MM.1S (cell line): ENCODE data around the gene SLC16A9.

Source experiments
- CTCF ChIP-seq: fragments of 300-600 bp; sonication (generic); IDR thresholded peaks from 2 replicates; pipeline ENCODE4 v1.5.1; 2016; ENCODE audit warnings: antibody characterized with exemption, low read length, mixed read lengths
- EZH2 ChIP-seq: fragments of 300-600 bp; sonication (generic); optimal IDR thresholded peaks from 2 replicates; pipeline ENCODE3; 2017; ENCODE audit warnings: low read depth, mild to moderate bottlenecking, antibody characterized with exemption, low read length, mixed read lengths

DNA sequence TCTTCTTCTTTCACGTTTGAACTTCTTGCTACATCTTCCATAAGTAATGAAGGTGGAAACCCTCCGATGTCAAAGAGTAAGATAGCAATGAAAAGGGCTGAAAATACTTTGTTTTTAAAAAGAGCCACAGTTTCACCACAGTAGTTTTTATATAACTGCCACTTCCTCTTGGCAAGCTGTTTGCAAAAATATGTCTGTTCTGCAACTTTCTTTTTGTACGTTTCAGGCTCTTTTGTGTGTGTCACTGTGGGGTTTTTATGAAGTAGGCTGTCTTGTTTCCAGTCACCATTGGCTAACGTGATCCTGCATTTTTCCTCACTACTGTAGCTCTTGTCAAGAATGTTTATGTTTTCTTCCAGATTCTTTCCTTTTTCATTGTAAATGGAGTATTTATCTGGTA lies 55.6 kb downstream of the SLC16A9 start:
- TF ChIP-seq CTCF, result no peak
- no peak for TF ChIP-seq EZH2
